Endodermal cell (in vitro differentiated cells): ENCODE data around the gene FRRS1. TPM values are rescaled to one million over a fixed set of nuclear protein-coding genes. Genes with fewer than 3 reads are reported as not detected.

Experiments used
- DNase-seq: peaks from one replicate; pipeline ENCODE4 v3.0.0-alpha.2; 2017
- H3K27ac ChIP-seq: 2 replicates; pipeline ENCODE4 v1.5.1; 2013; ENCODE audit warnings: mild to moderate bottlenecking, low read depth, low read length, moderate library complexity
- H3K27me3 ChIP-seq: 2 replicates; pipeline ENCODE4 v1.6.1; 2013; ENCODE audit warnings: mild to moderate bottlenecking, low read length, moderate library complexity; ENCODE audit not compliant: insufficient read depth, control insufficient read depth, poor library complexity, severe bottlenecking
- H3K36me3 ChIP-seq: 2 replicates; pipeline ENCODE4 v1.7.0; 2013; ENCODE audit warnings: mild to moderate bottlenecking, low read length, moderate library complexity; ENCODE audit not compliant: control insufficient read depth, insufficient read depth
- H3K4me1 ChIP-seq: one replicate; pipeline ENCODE4 v1.7.0; 2013; ENCODE audit warnings: low read length; ENCODE audit not compliant: control insufficient read depth, insufficient read depth
- H3K4me3 ChIP-seq: 2 replicates; pipeline ENCODE4 v1.5.1; 2013; ENCODE audit warnings: mild to moderate bottlenecking, low read length, moderate library complexity
- H3K9ac ChIP-seq: 2 replicates; pipeline ENCODE4 v1.6.1; 2013; ENCODE audit warnings: mild to moderate bottlenecking, low read length, moderate library complexity; ENCODE audit not compliant: poor library complexity, severe bottlenecking; ENCODE audit errors: extremely low read depth
- H3K9me3 ChIP-seq: 2 replicates; pipeline ENCODE4 v1.6.1; 2013; ENCODE audit warnings: mild to moderate bottlenecking, low read length, moderate library complexity; ENCODE audit not compliant: control insufficient read depth
- H3K27ac Mint-ChIP-seq: 2 replicates; pipeline ENCODE4 v1.8.0; 2020; ENCODE audit warnings: mixed read lengths
- H3K27me3 Mint-ChIP-seq: 2 replicates; pipeline ENCODE4 v1.8.0; 2021; ENCODE audit warnings: mild to moderate bottlenecking, mixed read lengths; ENCODE audit not compliant: insufficient read depth
- H3K36me3 Mint-ChIP-seq: 2 replicates; pipeline ENCODE4 v1.8.0; 2020; ENCODE audit warnings: low read depth, mixed read lengths
- H3K4me1 Mint-ChIP-seq: 2 replicates; pipeline ENCODE4 v1.8.0; 2020; ENCODE audit warnings: mixed read lengths
- H3K4me3 Mint-ChIP-seq: 2 replicates; pipeline ENCODE4 v1.8.0; 2020; ENCODE audit warnings: mild to moderate bottlenecking, moderate library complexity, mixed read lengths
- H3K9me3 Mint-ChIP-seq: 2 replicates; pipeline ENCODE4 v1.8.0; 2020; ENCODE audit warnings: mild to moderate bottlenecking, mixed read lengths
- WGBS, 2 experiments: methylation state at CpG; one replicate each; pipeline versions ENCODE4 v1.1.5 to v1.1.7; 2013; ENCODE audit warnings: missing lambda C conversion rate in 2 of 2, mixed read lengths in 1 of 2; ENCODE audit not compliant: insufficient coverage in 1 of 2, insufficient read length in 1 of 2; 5-methylcytosine and 5-hydroxymethylcytosine counted together
- total RNA-seq, 2 donors: library from RNA; stranded (reverse); fragmentation: NEBNext Ultra II Directional in 1 of 2; extraction: Animal tissue kit (Norgen Biotek cat#: 25700) in 1 of 2; gene quantifications; 2 replicates in 1 of 2; 3 replicates in 1 of 2; pipeline ENCODE4 v1.2.1, GENCODE V29; 2021
- TF ChIP-seq, protein P1 (sequence below): fragments of 200-600 bp; sonication (generic); conservative IDR thresholded peaks from 2 replicates; pipeline ENCODE4 v1.5.0; 2021; ENCODE audit warnings: antibody characterized with exemption, mild to moderate bottlenecking

The FRRS1 gene
- total RNA-seq, 2 donors from 2014 or later, result 9.9 to 24.4 TPM

DNA sequence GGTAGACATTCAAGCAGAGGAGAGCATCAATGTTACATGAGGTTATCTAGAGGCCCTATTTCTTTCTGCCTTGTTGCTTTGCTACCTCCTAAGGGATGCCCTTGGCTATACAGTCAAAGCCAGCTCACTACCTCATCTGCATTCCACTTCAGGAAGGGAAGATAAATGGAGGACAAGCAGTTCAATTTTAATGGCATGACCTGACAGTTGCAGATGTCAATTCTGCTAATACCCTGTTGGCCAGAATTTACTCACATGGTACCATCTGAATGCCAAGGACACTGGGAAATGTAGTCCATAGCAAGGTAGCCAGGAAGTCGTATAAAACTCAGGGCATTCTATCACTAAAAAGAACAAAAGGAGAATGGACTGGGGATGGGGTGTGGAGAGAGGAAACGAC is 89.0 kb downstream of the FRRS1 start:
- 75% methylated on average over 1 of the region's 2 CpGs; no CpG with 5 or more reads in 1 of the 2 experiments for WGBS, 2 experiments
- H3K27ac Mint-ChIP-seq, result no peak overlapping the region
- TF ChIP-seq, protein P1, sequence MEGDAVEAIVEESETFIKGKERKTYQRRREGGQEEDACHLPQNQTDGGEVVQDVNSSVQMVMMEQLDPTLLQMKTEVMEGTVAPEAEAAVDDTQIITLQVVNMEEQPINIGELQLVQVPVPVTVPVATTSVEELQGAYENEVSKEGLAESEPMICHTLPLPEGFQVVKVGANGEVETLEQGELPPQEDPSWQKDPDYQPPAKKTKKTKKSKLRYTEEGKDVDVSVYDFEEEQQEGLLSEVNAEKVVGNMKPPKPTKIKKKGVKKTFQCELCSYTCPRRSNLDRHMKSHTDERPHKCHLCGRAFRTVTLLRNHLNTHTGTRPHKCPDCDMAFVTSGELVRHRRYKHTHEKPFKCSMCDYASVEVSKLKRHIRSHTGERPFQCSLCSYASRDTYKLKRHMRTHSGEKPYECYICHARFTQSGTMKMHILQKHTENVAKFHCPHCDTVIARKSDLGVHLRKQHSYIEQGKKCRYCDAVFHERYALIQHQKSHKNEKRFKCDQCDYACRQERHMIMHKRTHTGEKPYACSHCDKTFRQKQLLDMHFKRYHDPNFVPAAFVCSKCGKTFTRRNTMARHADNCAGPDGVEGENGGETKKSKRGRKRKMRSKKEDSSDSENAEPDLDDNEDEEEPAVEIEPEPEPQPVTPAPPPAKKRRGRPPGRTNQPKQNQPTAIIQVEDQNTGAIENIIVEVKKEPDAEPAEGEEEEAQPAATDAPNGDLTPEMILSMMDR, result no peak

DNA sequence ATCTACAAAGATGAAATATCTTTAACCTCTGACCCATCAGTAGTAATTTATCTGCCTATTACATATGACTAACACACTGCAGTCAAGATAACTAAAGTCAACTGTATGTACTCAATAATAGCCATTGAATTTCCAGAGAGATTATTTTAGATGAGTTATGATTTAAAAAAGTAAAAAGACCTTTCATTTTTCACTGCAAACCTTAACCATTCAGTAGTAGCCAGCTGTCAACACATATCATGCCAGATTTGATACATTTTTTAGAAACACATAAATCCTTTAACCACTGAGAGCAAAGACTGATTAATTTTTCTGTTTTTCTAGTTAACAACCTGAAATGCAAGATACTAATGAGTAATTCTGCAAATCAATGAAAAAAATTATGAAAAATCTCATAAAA is 89.6 kb downstream of the FRRS1 start:
- DNase-seq, result no peak
- TF ChIP-seq, protein P1, result no peak
- H3K9me3 ChIP-seq, result no peaks in the 10 kb centered on the region
- H3K36me3 ChIP-seq, result no peaks in the 10 kb centered on the region
- Mint-ChIP-seq H3K9me3 (no peaks in the 10 kb centered on the region), H3K27me3 (peaks cover 18% of the 10 kb centered on the region), H3K4me1 (peaks cover 10% of the 10 kb centered on the region), H3K27ac (no peak overlapping the region), H3K4me3 (no peak overlapping the region), H3K36me3 (no peaks in the 10 kb centered on the region)
- H3K27ac ChIP-seq, result no peak overlapping the region
- no peak overlapping the region for H3K4me3 ChIP-seq
- H3K4me1 ChIP-seq, result no peaks in the 10 kb centered on the region
- H3K9ac ChIP-seq, result no peak overlapping the region
- peaks cover 69% of the 10 kb centered on the region for H3K27me3 ChIP-seq

More for the DNA sequence above, 89.0 kb downstream of the FRRS1 start:
- Mint-ChIP-seq H3K36me3 (no peaks in the 10 kb centered on the region), H3K4me1 (peaks cover 10% of the 10 kb centered on the region), H3K4me3 (no peak overlapping the region), H3K9me3 (no peaks in the 10 kb centered on the region), H3K27me3 (peaks cover 15% of the 10 kb centered on the region)
- Histone ChIP-seq H3K9me3 (no peaks in the 10 kb centered on the region), H3K4me3 (no peak overlapping the region), H3K9ac (no peak overlapping the region), H3K4me1 (no peaks in the 10 kb centered on the region), H3K36me3 (no peaks in the 10 kb centered on the region), H3K27me3 (peaks cover 64% of the 10 kb centered on the region), H3K27ac (no peak overlapping the region)
- no peak for DNase-seq

DNA sequence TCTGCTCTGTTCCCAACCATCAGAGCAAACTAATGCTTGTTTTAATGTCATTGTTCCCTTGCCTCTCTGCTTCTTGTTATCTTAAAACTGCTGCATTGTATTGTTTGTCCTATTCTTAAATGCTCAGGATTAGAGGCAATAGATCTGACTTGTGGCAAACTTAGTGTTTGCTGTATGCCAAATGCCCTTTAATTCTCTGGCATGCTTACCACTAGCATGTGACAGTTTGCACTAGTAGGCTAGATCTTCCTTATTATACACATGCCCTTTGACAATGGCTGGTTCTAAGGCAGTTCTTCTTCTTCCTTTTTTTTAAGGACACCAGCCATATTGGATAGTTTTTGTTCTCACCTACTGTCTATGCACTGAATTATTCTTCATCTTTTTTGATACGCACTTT is 90.4 kb downstream of the FRRS1 start:
- H3K9me3 Mint-ChIP-seq, result no peaks in the 10 kb centered on the region
- H3K36me3 Mint-ChIP-seq, result no peaks in the 10 kb centered on the region
- H3K27me3 ChIP-seq, result peaks cover 78% of the 10 kb centered on the region
- no peak overlapping the region for H3K9ac ChIP-seq
- TF ChIP-seq, protein P1, result no peak
- H3K9me3 ChIP-seq, result no peaks in the 10 kb centered on the region
- DNase-seq, result no peak
- no peaks in the 10 kb centered on the region for H3K36me3 ChIP-seq
- peaks cover 18% of the 10 kb centered on the region for H3K27me3 Mint-ChIP-seq
- H3K4me3 ChIP-seq, result no peak overlapping the region
- H3K27ac ChIP-seq, result no peak overlapping the region
- H3K4me3 Mint-ChIP-seq, result no peak overlapping the region
- no peak overlapping the region for H3K27ac Mint-ChIP-seq
- H3K4me1 ChIP-seq, result no peaks in the 10 kb centered on the region
- peaks cover 10% of the 10 kb centered on the region for H3K4me1 Mint-ChIP-seq
- 100% methylated on average over 1 of the region's 1 CpG; no CpG with 5 or more reads in 1 of the 2 experiments for WGBS, 2 experiments
